HG03439 (cell line): ENCODE data around the gene IL15.
A peak's percentile ranks its signal among the peaks of the same experiment; 100 is the strongest.
"Not testable (repeated sequence)": the region's sequence is repeated elsewhere in the genome, so short reads cannot be mapped to it uniquely, and the experiment has no call there.

Source experiments
- ATAC-seq: cut with Tn5 transposase; IDR thresholded peaks from one replicate; pipeline ENCODE4 v1.9.1; 2021; ENCODE audit warnings: mild to moderate bottlenecking, moderate library complexity; ENCODE audit not compliant: unreplicated experiment

Gene IL15

GRCh38 chr4:141636082-141636770, at the start of gene IL15:
TSS of gene IL15 (plus strand) at chr4:141636583. CDS start at chr4:141719465, 82,882 bp downstream.
- peak; percentile 66 for ATAC-seq

- no peak for ATAC-seq
Observed at GRCh38 chr4:141587897-141588296, 48.5 kb upstream of the IL15 start.

GRCh38 chr4:141595531-141595930, 40.9 kb upstream of the IL15 start:
- no peak for ATAC-seq

- no peak for ATAC-seq
Observed at GRCh38 chr4:141599853-141600252, 36.5 kb upstream of the IL15 start.

- ATAC-seq, result not testable (repeated sequence)
Observed at GRCh38 chr4:141604683-141605082, 31.7 kb upstream of the IL15 start.

GRCh38 chr4:141605425-141605856, 30.9 kb upstream of the IL15 start:
- no peak for ATAC-seq

- no peak for ATAC-seq
Observed at GRCh38 chr4:141609243-141609642, 27.1 kb upstream of the IL15 start.

GRCh38 chr4:141610365-141610764, 26.0 kb upstream of the IL15 start:
- no peak for ATAC-seq

GRCh38 chr4:141614878-141615586, 21.4 kb upstream of the IL15 start:
- no peak for ATAC-seq

GRCh38 chr4:141615587-141615918, 20.8 kb upstream of the IL15 start:
- ATAC-seq, result not testable (repeated sequence)

GRCh38 chr4:141620715-141621114, 15.7 kb upstream of the IL15 start:
- no peak for ATAC-seq

- no peak for ATAC-seq
Observed at GRCh38 chr4:141625023-141625422, 11.4 kb upstream of the IL15 start.

- ATAC-seq, result no peak
Observed at GRCh38 chr4:141630854-141631253, 5.5 kb upstream of the IL15 start.

GRCh38 chr4:141635736-141636081, 674 bp upstream of the IL15 start:
- peak; percentile 39 for ATAC-seq

GRCh38 chr4:141636771-141637460, 533 bp downstream of the IL15 start:
- peak; percentile 49 for ATAC-seq

- ATAC-seq, result peak; percentile 27
Observed at GRCh38 chr4:141637565-141637964, 1.2 kb downstream of the IL15 start.

GRCh38 chr4:141638230-141638629, 1.8 kb downstream of the IL15 start:
- no peak for ATAC-seq

GRCh38 chr4:141640696-141641095, 4.3 kb downstream of the IL15 start:
- ATAC-seq, result no peak

- ATAC-seq, result no peak
Observed at GRCh38 chr4:141642063-141642462, 5.7 kb downstream of the IL15 start.

GRCh38 chr4:141642711-141643110, 6.3 kb downstream of the IL15 start:
- no peak for ATAC-seq

- no peak for ATAC-seq
Observed at GRCh38 chr4:141643557-141643956, 7.2 kb downstream of the IL15 start.
